Astrocyte of the cerebellum (primary cell): ENCODE measurements around the gene NUP98.

ENCODE experiments used
- DNase-seq: peaks from one replicate; pipeline ENCODE4 v3.0.0-alpha.2; 2011; ENCODE audit warnings: low read depth
- H3K4me3 ChIP-seq: 2 replicates; pipeline ENCODE4 v1.5.1; 2011; ENCODE audit warnings: mild to moderate bottlenecking, low read depth, low read length, moderate library complexity
- in situ Hi-C: cut with HindIII; loops from 2 replicates; pipeline ENCODE4 v1.10.0; 2017; ENCODE audit warnings: low sequenced_read_pairs
- TF ChIP-seq, protein P1 (sequence below): IDR thresholded peaks from 2 replicates; pipeline ENCODE4 v1.5.1; 2012; ENCODE audit warnings: low read length, low read depth, moderate library complexity, mild to moderate bottlenecking; ENCODE audit errors: missing control alignments

The NUP98 gene

DNA sequence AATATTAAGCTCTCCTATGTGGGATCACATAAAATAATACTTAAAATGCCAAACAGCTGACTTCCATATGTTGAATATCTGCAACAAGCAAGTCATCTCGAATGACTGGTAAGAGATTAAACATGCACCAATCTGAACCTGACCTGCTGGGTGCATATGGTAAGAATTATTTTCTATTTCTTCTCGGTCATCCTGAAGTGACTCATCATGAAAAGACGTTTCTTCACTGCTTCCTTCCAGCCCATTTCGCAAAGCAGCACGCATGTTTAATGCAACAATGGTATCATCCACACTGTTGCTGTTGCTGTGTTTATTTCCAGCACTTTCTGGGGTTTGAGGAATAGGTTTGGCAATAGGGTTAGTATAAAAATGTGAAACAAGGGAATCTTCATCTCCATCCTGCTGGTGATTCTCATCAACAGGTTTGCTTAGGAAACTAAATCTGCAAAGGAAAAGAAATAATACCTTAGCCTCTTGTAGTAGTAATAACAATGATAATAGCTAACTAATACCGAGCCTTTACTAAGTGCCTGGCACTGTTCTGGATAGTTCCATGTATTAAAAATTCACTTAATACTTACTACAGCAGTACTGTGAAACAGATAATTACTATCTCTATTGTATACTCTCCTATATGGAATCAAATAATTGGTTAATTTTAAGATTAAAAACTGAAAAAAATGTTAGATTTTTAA, 74.2 kb downstream of the NUP98 start:
- in situ Hi-C loops = no loop called here
- DNase-seq = peak; percentile 88
- TF ChIP-seq, protein P1, sequence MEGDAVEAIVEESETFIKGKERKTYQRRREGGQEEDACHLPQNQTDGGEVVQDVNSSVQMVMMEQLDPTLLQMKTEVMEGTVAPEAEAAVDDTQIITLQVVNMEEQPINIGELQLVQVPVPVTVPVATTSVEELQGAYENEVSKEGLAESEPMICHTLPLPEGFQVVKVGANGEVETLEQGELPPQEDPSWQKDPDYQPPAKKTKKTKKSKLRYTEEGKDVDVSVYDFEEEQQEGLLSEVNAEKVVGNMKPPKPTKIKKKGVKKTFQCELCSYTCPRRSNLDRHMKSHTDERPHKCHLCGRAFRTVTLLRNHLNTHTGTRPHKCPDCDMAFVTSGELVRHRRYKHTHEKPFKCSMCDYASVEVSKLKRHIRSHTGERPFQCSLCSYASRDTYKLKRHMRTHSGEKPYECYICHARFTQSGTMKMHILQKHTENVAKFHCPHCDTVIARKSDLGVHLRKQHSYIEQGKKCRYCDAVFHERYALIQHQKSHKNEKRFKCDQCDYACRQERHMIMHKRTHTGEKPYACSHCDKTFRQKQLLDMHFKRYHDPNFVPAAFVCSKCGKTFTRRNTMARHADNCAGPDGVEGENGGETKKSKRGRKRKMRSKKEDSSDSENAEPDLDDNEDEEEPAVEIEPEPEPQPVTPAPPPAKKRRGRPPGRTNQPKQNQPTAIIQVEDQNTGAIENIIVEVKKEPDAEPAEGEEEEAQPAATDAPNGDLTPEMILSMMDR = no peak
- no peak overlapping the region for H3K4me3 ChIP-seq

DNA sequence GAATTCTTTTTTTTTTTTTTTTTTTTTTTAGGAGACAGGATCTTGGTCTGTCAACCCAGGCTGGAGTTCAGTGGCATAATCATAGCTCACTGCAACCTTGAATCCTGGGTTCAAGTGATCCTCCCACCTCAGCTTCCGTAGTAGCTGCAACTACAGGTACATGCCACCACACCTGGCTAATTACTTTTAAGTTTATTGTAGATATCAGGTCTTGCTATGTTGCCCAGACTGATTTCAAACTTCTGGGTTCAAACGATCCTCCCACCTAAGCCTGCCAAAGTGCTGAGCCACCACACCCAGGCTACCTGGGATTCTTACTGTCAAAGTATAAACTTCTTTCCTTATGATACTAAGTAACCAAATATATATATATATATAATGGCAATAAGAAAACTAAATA, 75.3 kb downstream of the NUP98 start:
- H3K4me3 ChIP-seq = no peak overlapping the region
- DNase-seq = no peak
- TF ChIP-seq, protein P1 = no peak
- in situ Hi-C loops = no loop called here

DNA sequence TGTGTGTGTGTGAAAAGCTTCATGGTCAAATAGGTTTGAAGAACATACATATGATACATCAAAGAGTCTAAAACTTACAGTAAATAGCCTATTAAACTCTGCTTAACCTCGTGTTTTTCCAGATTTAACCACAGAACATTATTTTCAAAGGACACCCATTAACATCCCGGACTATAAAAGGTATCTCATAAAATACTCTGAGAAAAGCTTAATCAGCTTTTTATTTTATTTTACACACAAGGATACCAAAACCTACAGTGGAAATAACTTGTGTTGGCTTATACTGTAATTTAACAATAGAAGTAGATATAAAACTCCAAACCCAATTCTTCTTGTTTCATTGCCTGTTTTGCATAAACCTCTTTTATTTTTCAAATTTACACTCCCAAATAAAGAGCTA, 76.4 kb downstream of the NUP98 start:
- in situ Hi-C loops = no loop called here
- TF ChIP-seq, protein P1 = no peak
- no peak for DNase-seq
- H3K4me3 ChIP-seq = no peak overlapping the region

- no peak overlapping the region for H3K4me3 ChIP-seq
- TF ChIP-seq, protein P1 = no peak
- in situ Hi-C loops = loop anchor here (5.0 kb wide), 1 partner anchor 70 kb away; no protein-coding TSS in a partner anchor
- DNase-seq = no peak
Observed at GRCh38 chr11:3712274-3712673, 85.1 kb downstream of the NUP98 start.

DNA sequence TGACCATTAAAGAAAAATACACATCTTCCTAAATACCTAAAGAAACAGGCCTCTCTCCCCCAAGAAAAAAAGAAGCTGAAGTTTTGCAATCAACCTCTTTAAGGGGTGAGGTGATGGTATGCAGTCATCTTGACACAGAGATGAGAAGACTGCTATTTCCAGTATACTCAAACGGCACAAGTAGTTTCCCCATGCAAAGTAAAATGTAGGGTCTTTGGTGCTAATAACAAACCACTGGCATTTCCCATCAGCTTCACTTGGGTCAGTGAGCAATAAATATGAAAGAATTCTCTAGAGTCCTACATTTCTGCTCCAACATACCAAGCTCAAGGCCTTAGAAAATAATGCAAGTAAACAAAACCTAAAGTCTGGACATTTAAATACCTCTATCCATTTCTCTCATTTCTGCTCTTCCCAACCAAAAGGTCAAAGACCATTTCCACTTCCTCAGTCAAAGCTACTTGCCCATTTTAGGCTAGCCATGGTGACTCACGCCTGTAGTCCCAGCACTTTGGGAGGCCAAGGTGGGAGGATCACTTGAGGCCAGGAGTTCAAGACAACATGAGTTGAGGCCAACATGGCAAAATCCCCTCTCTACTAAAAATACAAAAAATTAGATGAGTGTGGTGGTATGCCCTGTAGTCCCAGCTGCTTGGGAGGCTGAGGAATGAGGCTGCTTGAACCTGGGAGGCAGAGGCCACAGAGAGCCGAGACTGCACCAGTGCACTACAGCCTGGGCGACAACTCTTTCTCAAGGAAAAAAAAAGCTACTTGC, 86.7 kb downstream of the NUP98 start:
- TF ChIP-seq, protein P1 = no peak
- peak; percentile 12 for DNase-seq
- H3K4me3 ChIP-seq = no peak overlapping the region
- in situ Hi-C loops = loop anchor here (5.0 kb wide), 1 partner anchor 72 kb away; no protein-coding TSS in a partner anchor

GRCh38 chr11:3709977-3710376, 87.4 kb downstream of the NUP98 start:
- H3K4me3 ChIP-seq = no peak overlapping the region
- TF ChIP-seq, protein P1 = no peak
- in situ Hi-C loops = loop anchor here (5.0 kb wide), 1 partner anchor 72 kb away; no protein-coding TSS in a partner anchor
- DNase-seq = peak; percentile 80
